ENCODE results near the gene ABCG1.

DNA sequence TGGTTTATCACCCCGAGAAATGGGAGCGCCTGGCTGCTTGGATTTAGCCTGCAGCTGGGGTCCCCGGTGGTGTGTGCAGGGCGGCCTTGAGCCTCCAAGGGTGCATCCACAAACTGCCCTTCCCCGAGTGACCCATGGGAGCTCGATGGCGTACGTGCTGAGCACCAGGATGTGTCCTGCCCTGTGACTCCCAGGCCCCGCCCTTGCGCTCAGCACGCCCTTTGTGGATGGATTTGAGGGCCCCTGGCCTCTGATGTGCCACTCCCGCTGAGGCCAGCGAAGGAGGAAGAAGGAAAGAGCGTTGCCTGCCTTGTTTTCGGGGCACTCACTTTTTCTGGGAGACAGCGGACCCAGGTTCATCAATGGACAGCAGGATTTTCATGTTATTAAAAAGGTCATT, 98.0 kb downstream of the ABCG1 start:
- TF ChIP-seq, protein P1, sequence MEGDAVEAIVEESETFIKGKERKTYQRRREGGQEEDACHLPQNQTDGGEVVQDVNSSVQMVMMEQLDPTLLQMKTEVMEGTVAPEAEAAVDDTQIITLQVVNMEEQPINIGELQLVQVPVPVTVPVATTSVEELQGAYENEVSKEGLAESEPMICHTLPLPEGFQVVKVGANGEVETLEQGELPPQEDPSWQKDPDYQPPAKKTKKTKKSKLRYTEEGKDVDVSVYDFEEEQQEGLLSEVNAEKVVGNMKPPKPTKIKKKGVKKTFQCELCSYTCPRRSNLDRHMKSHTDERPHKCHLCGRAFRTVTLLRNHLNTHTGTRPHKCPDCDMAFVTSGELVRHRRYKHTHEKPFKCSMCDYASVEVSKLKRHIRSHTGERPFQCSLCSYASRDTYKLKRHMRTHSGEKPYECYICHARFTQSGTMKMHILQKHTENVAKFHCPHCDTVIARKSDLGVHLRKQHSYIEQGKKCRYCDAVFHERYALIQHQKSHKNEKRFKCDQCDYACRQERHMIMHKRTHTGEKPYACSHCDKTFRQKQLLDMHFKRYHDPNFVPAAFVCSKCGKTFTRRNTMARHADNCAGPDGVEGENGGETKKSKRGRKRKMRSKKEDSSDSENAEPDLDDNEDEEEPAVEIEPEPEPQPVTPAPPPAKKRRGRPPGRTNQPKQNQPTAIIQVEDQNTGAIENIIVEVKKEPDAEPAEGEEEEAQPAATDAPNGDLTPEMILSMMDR (conservative IDR thresholded peaks at IDR 0.05; ENCODE audit: low read depth in 2 of 2): no peak
- TF ChIP-seq CREB1 (CRISPR knock-in tag; IDR thresholded peaks at IDR 0.05; ENCODE audit: low read depth) (no peak), EZH2phosphoT487 (IDR thresholded peaks at IDR 0.05; ENCODE audit: unreplicated experiment) (no peak), NANOG (IDR thresholded peaks at IDR 0.05; ENCODE audit: borderline replicate concordance) (no peak), POLR2AphosphoS5 (IDR thresholded peaks at IDR 0.05; ENCODE audit: low read depth) (no peak)
- TF ChIP-seq, protein P2, sequence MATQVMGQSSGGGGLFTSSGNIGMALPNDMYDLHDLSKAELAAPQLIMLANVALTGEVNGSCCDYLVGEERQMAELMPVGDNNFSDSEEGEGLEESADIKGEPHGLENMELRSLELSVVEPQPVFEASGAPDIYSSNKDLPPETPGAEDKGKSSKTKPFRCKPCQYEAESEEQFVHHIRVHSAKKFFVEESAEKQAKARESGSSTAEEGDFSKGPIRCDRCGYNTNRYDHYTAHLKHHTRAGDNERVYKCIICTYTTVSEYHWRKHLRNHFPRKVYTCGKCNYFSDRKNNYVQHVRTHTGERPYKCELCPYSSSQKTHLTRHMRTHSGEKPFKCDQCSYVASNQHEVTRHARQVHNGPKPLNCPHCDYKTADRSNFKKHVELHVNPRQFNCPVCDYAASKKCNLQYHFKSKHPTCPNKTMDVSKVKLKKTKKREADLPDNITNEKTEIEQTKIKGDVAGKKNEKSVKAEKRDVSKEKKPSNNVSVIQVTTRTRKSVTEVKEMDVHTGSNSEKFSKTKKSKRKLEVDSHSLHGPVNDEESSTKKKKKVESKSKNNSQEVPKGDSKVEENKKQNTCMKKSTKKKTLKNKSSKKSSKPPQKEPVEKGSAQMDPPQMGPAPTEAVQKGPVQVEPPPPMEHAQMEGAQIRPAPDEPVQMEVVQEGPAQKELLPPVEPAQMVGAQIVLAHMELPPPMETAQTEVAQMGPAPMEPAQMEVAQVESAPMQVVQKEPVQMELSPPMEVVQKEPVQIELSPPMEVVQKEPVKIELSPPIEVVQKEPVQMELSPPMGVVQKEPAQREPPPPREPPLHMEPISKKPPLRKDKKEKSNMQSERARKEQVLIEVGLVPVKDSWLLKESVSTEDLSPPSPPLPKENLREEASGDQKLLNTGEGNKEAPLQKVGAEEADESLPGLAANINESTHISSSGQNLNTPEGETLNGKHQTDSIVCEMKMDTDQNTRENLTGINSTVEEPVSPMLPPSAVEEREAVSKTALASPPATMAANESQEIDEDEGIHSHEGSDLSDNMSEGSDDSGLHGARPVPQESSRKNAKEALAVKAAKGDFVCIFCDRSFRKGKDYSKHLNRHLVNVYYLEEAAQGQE (IDR thresholded peaks at IDR 0.05; ENCODE audit: unreplicated experiment): no peak

All from GM23338 (cell line).